HEK293 (cell line): ENCODE measurements around the gene EBF3.

Source experiments
- CTCF ChIA-PET: fragments of 350-600 bp; formaldehyde crosslinking; extraction: SDS; loops from one replicate; lab custom pipeline; 2021; ENCODE audit warnings: antibody characterized with exemption; lab: Yijun Ruan, JAX
- POLR2A ChIA-PET: fragments of 300-600 bp; formaldehyde crosslinking; extraction: SDS; loops from one replicate; lab custom pipeline; 2020; ENCODE audit warnings: antibody characterized with exemption, inconsistent platforms; lab: Yijun Ruan, JAX
- H3K27ac ChIP-seq: fragments of 200-500 bp; sonication (Bioruptor generic); 2 replicates; pipeline ENCODE4 v1.5.1; 2014; ENCODE audit warnings: low read depth, low read length, control low read depth, inconsistent platforms; ENCODE audit errors: extremely low read depth
- H3K36me3 ChIP-seq, 2 experiments: fragments of 200-500 bp in 1 of 2; sonication (Bioruptor generic) in 1 of 2; 1 replicate in 1 of 2; 2 replicates in 1 of 2; pipeline ENCODE4 v1.5.1; 2014 to 2017; ENCODE audit warnings: inconsistent platforms in 2 of 2, low read length in 2 of 2; ENCODE audit not compliant: control insufficient read depth in 2 of 2, insufficient read depth in 1 of 2
- H3K4me1 ChIP-seq: fragments of 200-500 bp; sonication (Bioruptor generic); 2 replicates; pipeline ENCODE4 v1.5.1; 2014; ENCODE audit warnings: mild to moderate bottlenecking, low read length, inconsistent platforms; ENCODE audit not compliant: control insufficient read depth, insufficient read depth
- H3K4me3 ChIP-seq: 2 replicates; pipeline ENCODE4 v1.5.1; 2011; ENCODE audit warnings: low read depth, mild to moderate bottlenecking, control low read depth, low read length, moderate library complexity
- H3K9me3 ChIP-seq: fragments of 200-500 bp; sonication (Bioruptor generic); 2 replicates; pipeline ENCODE4 v1.5.1; 2014; ENCODE audit warnings: low read depth, low read length, inconsistent platforms; ENCODE audit not compliant: control insufficient read depth, insufficient read depth
- BCL11A ChIP-seq: fragments of 450-650 bp; formaldehyde crosslinking; IDR thresholded peaks from 2 replicates; pipeline ENCODE4 v1.5.1; 2016; ENCODE audit warnings: low read depth, missing biosample characterization, missing genetic modification characterization
- BCL11B ChIP-seq: fragments of 450-650 bp; formaldehyde crosslinking; IDR thresholded peaks from 2 replicates; pipeline ENCODE4 v1.5.1; 2016; ENCODE audit warnings: low read depth, missing biosample characterization, missing genetic modification characterization
- FEZF1 ChIP-seq: fragments of 450-650 bp; formaldehyde crosslinking; IDR thresholded peaks from 2 replicates; pipeline ENCODE4 v1.5.1; 2016; ENCODE audit warnings: missing biosample characterization, missing genetic modification characterization
- GLIS1 ChIP-seq: fragments of 450-650 bp; formaldehyde crosslinking; IDR thresholded peaks from 2 replicates; pipeline ENCODE4 v1.5.1; 2016; ENCODE audit warnings: missing biosample characterization, missing genetic modification characterization
- KLF7 ChIP-seq: fragments of 450-650 bp; formaldehyde crosslinking; IDR thresholded peaks from 2 replicates; pipeline ENCODE4 v1.5.1; 2016; ENCODE audit warnings: missing biosample characterization, missing genetic modification characterization, borderline replicate concordance
- KLF8 ChIP-seq: fragments of 450-650 bp; formaldehyde crosslinking; IDR thresholded peaks from 2 replicates; pipeline ENCODE4 v1.5.1; 2016; ENCODE audit warnings: missing biosample characterization, missing genetic modification characterization
- MYNN ChIP-seq: fragments of 450-650 bp; formaldehyde crosslinking; IDR thresholded peaks from 2 replicates; pipeline ENCODE4 v1.5.1; 2016; ENCODE audit warnings: missing biosample characterization, missing genetic modification characterization, borderline replicate concordance
- PATZ1 ChIP-seq: fragments of 450-650 bp; formaldehyde crosslinking; IDR thresholded peaks from 2 replicates; pipeline ENCODE4 v1.5.1; 2016; ENCODE audit warnings: missing biosample characterization, missing genetic modification characterization
- SP3 ChIP-seq: fragments of 450-650 bp; formaldehyde crosslinking; IDR thresholded peaks from 2 replicates; pipeline ENCODE4 v1.5.1; 2016; ENCODE audit warnings: missing biosample characterization, missing genetic modification characterization
- YY2 ChIP-seq: fragments of 450-650 bp; formaldehyde crosslinking; IDR thresholded peaks from 2 replicates; pipeline ENCODE4 v1.5.1; 2016; ENCODE audit warnings: missing biosample characterization, missing genetic modification characterization
- ZNF10 ChIP-seq: fragments of 450-650 bp; formaldehyde crosslinking; IDR thresholded peaks from 2 replicates; pipeline ENCODE4 v1.5.1; 2017; ENCODE audit warnings: missing biosample characterization, missing genetic modification characterization
- ZNF138 ChIP-seq: fragments of 450-650 bp; formaldehyde crosslinking; IDR thresholded peaks from 2 replicates; pipeline ENCODE4 v1.5.1; 2016; ENCODE audit warnings: missing biosample characterization, missing genetic modification characterization, borderline replicate concordance
- ZNF16 ChIP-seq: fragments of 450-650 bp; formaldehyde crosslinking; IDR thresholded peaks from 2 replicates; pipeline ENCODE4 v1.5.1; 2016; ENCODE audit warnings: low read depth, missing biosample characterization, missing genetic modification characterization
- ZNF174 ChIP-seq: fragments of 450-650 bp; formaldehyde crosslinking; IDR thresholded peaks from 2 replicates; pipeline ENCODE4 v1.5.0; 2017; ENCODE audit warnings: missing biosample characterization, mild to moderate bottlenecking, missing genetic modification characterization
- ZNF350 ChIP-seq: fragments of 450-650 bp; formaldehyde crosslinking; IDR thresholded peaks from 2 replicates; pipeline ENCODE4 v1.5.0; 2017; ENCODE audit warnings: missing biosample characterization, mild to moderate bottlenecking, missing genetic modification characterization
- ZNF596 ChIP-seq: fragments of 450-650 bp; IDR thresholded peaks from 2 replicates; pipeline ENCODE4 v1.5.0; 2018; ENCODE audit warnings: missing biosample characterization, mild to moderate bottlenecking, missing genetic modification characterization, moderate library complexity
- ZNF777 ChIP-seq: fragments of 450-650 bp; formaldehyde crosslinking; IDR thresholded peaks from 2 replicates; pipeline ENCODE4 v1.5.1; 2017; ENCODE audit warnings: missing biosample characterization, missing genetic modification characterization, borderline replicate concordance
- TF ChIP-seq, protein P1 (sequence below): fragments of 450-650 bp; formaldehyde crosslinking; IDR thresholded peaks from 2 replicates; pipeline ENCODE4 v1.5.1; 2016; ENCODE audit warnings: missing biosample characterization, missing genetic modification characterization
- TF ChIP-seq, protein P2 (sequence below): fragments of 450-650 bp; formaldehyde crosslinking; IDR thresholded peaks from 2 replicates; pipeline ENCODE4 v1.5.1; 2016; ENCODE audit warnings: missing biosample characterization, missing genetic modification characterization
- TF ChIP-seq, protein P3 (sequence below): fragments of 450-650 bp; formaldehyde crosslinking; IDR thresholded peaks from 2 replicates; pipeline ENCODE4 v1.5.1; 2016; ENCODE audit warnings: missing biosample characterization, missing genetic modification characterization

Gene EBF3

GRCh38 chr10:129868449-129869035 lies 95.5 kb downstream of the EBF3 start:
- no peak for TF ChIP-seq ZNF350 (tag by site-specific recombination)
- no peak for TF ChIP-seq SP3 (tag by site-specific recombination)
- no peak for TF ChIP-seq MYNN (tag by site-specific recombination)
- TF ChIP-seq ZNF16 (tag by site-specific recombination) = no peak
- TF ChIP-seq ZNF174 = no peak
- no peak for TF ChIP-seq BCL11A (tag by site-specific recombination)
- no peak for TF ChIP-seq YY2
- TF ChIP-seq, protein P1, sequence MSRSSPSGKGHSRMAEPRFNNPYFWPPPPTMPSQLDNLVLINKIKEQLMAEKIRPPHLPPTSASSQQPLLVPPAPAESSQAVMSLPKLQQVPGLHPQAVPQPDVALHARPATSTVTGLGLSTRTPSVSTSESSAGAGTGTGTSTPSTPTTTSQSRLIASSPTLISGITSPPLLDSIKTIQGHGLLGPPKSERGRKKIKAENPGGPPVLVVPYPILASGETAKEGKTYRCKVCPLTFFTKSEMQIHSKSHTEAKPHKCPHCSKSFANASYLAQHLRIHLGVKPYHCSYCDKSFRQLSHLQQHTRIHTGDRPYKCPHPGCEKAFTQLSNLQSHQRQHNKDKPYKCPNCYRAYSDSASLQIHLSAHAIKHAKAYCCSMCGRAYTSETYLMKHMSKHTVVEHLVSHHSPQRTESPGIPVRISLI (tag by site-specific recombination) = no peak
- TF ChIP-seq GLIS1 = no peak
- no peak for TF ChIP-seq PATZ1
- ChIA-PET CTCF (interaction anchor here (1.0 to 1.6 kb wide), 2 partner anchors 9 to 23 kb away, joined by 4 read pairs; no protein-coding TSS in a partner anchor), POLR2A (no interaction called here)
- Histone ChIP-seq H3K27ac (no peak overlapping the region), H3K36me3 (peaks cover 0 to 67% of the 10 kb centered on the region in 2 experiments; a peak in 1 of 3 replicates), H3K4me1 (no peaks in the 10 kb centered on the region), H3K9me3 (no peaks in the 10 kb centered on the region), H3K4me3 (no peak overlapping the region)

GRCh38 chr10:129867631-129868179 lies 96.4 kb downstream of the EBF3 start:
- ChIA-PET CTCF (interaction anchor here (1.0 kb wide), 1 partner anchor 10 kb away, joined by 4 read pairs; no protein-coding TSS in a partner anchor), POLR2A (no interaction called here)
- H3K4me3 ChIP-seq = no peak overlapping the region
- H3K27ac ChIP-seq = no peak overlapping the region
- TF ChIP-seq ZNF596 (no peak), ZNF777 (no peak), FEZF1 (tag by site-specific recombination) (no peak), ZNF10 (no peak), BCL11B (tag by site-specific recombination) (no peak), KLF8 (tag by site-specific recombination) (no peak), ZNF138 (tag by site-specific recombination) (no peak), KLF7 (tag by site-specific recombination) (no peak)
- TF ChIP-seq, protein P2, sequence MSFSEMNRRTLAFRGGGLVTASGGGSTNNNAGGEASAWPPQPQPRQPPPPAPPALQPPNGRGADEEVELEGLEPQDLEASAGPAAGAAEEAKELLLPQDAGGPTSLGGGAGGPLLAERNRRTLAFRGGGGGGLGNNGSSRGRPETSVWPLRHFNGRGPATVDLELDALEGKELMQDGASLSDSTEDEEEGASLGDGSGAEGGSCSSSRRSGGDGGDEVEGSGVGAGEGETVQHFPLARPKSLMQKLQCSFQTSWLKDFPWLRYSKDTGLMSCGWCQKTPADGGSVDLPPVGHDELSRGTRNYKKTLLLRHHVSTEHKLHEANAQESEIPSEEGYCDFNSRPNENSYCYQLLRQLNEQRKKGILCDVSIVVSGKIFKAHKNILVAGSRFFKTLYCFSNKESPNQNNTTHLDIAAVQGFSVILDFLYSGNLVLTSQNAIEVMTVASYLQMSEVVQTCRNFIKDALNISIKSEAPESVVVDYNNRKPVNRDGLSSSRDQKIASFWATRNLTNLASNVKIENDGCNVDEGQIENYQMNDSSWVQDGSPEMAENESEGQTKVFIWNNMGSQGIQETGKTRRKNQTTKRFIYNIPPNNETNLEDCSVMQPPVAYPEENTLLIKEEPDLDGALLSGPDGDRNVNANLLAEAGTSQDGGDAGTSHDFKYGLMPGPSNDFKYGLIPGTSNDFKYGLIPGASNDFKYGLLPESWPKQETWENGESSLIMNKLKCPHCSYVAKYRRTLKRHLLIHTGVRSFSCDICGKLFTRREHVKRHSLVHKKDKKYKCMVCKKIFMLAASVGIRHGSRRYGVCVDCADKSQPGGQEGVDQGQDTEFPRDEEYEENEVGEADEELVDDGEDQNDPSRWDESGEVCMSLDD (tag by site-specific recombination) = no peak
- TF ChIP-seq, protein P3, sequence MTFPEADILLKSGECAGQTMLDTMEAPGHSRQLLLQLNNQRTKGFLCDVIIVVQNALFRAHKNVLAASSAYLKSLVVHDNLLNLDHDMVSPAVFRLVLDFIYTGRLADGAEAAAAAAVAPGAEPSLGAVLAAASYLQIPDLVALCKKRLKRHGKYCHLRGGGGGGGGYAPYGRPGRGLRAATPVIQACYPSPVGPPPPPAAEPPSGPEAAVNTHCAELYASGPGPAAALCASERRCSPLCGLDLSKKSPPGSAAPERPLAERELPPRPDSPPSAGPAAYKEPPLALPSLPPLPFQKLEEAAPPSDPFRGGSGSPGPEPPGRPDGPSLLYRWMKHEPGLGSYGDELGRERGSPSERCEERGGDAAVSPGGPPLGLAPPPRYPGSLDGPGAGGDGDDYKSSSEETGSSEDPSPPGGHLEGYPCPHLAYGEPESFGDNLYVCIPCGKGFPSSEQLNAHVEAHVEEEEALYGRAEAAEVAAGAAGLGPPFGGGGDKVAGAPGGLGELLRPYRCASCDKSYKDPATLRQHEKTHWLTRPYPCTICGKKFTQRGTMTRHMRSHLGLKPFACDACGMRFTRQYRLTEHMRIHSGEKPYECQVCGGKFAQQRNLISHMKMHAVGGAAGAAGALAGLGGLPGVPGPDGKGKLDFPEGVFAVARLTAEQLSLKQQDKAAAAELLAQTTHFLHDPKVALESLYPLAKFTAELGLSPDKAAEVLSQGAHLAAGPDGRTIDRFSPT (tag by site-specific recombination) = no peak
- H3K9me3 ChIP-seq = no peaks in the 10 kb centered on the region
- H3K4me1 ChIP-seq = no peaks in the 10 kb centered on the region
- H3K36me3 ChIP-seq = peaks cover 0 to 60% of the 10 kb centered on the region in 2 experiments; a peak in 1 of 3 replicates
